ENCODE measurements around the gene SEMA4B. TPM values are rescaled to one million over a fixed set of nuclear protein-coding genes. Genes with fewer than 3 reads are reported as not detected.

SEMA4B gene
- total and polyA plus RNA-seq, 9 of the 15 experiments (the other 6 are each of a cell fraction or from before 2014, with no cell fraction given), result 1.3 to 33.6 (median 11.0) TPM

- no peak for FAIRE-seq
- Histone ChIP-seq H3K36me3 (ENCODE audit: control insufficient read depth, insufficient read depth, low read length) (no peaks in the 10 kb centered on the region), H3K27me3 (ENCODE audit: control insufficient read depth in 2 of 2, insufficient read depth in 2 of 2, low read length in 2 of 2) (no peaks in the 10 kb centered on the region), H3K9me1 (ENCODE audit: control insufficient read depth, insufficient read depth, low read length) (no peaks in the 10 kb centered on the region), H3K4me1 (replicated peaks in 1 of 2; ENCODE audit: control insufficient read depth in 2 of 2, insufficient read depth in 2 of 2, low read length in 2 of 2) (peaks cover 13 to 21% of the 10 kb centered on the region in 2 experiments; a peak in 4 of 5 replicates), H2AFZ (ENCODE audit: low read depth, low read length) (peak overlapping the region; percentile 87), H3K9me3 (replicated peaks; ENCODE audit: control insufficient read depth, insufficient read depth, low read depth, low read length) (no peaks in the 10 kb centered on the region), H4K20me1 (replicated peaks; ENCODE audit: control insufficient read depth, insufficient read depth, low read length) (no peaks in the 10 kb centered on the region), H3K9ac (ENCODE audit: insufficient read depth in 1 of 2, low read depth in 2 of 2, low read length in 2 of 2) (no peak overlapping the region; a peak in 1 of 4 replicates), H3K79me2 (ENCODE audit: control insufficient read depth, insufficient read depth, low read length) (no peaks in the 10 kb centered on the region), H3K4me2 (ENCODE audit: insufficient read depth, low read length) (no peak overlapping the region), H3K4me3 (no peak overlapping the region), H3K27ac (ENCODE audit: extremely low read depth, low read depth, low read length) (no peak overlapping the region)
- intact Hi-C loops (cut with micrococcal nuclease) (no loop called here), in situ Hi-C loops (cut with MboI) (loop anchor here (5.0 kb wide), 1 partner anchor 112 kb away; the partner anchor contains the start of gene NGRN)
- DNase-seq (ENCODE audit: extremely low read depth in 1 of 4, low spot score in 3 of 4), result peak in 2 of 4 experiments; percentile 21 to 42
- 60% methylated on average over 15 of the region's 16 CpGs for whole genome bisulfite sequencing (ENCODE audit: insufficient coverage, low coverage, missing lambda C conversion rate)
- BruUV-seq (replicated peaks), result no TSS peak
- CTCF ChIA-PET (ENCODE audit: low intra/inter-chr PET ratio), result no interaction called here
- POLR2A ChIA-PET, result no interaction called here
- no peak for ATAC-seq
- TF ChIP-seq HDAC6 (IDR thresholded peaks at IDR 0.05; ENCODE audit: low read depth, low read length) (no peak), ZNF217 (CRISPR knock-in tag; IDR thresholded peaks at IDR 0.05) (no peak), YY1 (IDR thresholded peaks at IDR 0.05; ENCODE audit: borderline replicate concordance in 1 of 3, control insufficient read depth in 1 of 3, extremely low read depth in 1 of 3, insufficient read depth in 3 of 3, insufficient read length in 1 of 3, insufficient replicate concordance in 2 of 3, low read depth in 1 of 3, low read length in 2 of 3) (no peak), FOXP4 (CRISPR knock-in tag; IDR thresholded peaks at IDR 0.05; ENCODE audit: borderline replicate concordance) (no peak), POLR2G (IDR thresholded peaks at IDR 0.05; ENCODE audit: low read depth, low read length) (no peak), RAD51 (IDR thresholded peaks at IDR 0.05; ENCODE audit: borderline replicate concordance, low read depth) (no peak), ZNF431 (CRISPR knock-in tag; IDR thresholded peaks at IDR 0.05) (no peak), ZNF561 (CRISPR knock-in tag; conservative IDR thresholded peaks at IDR 0.05) (no peak), TFAP4 (CRISPR knock-in tag; IDR thresholded peaks at IDR 0.05; ENCODE audit: borderline replicate concordance) (no peak), CEBPG (CRISPR knock-in tag; IDR thresholded peaks at IDR 0.05) (no peak), CEBPG (tag; conservative IDR thresholded peaks at IDR 0.05 in 1 of 2, IDR thresholded peaks at IDR 0.05 in 1 of 2) (peak in 1 of 2 experiments; percentile 35; a peak in 2 of 4 replicates), JUND (IDR thresholded peaks at IDR 0.05; ENCODE audit: borderline replicate concordance, low read depth, low read length) (no peak), JUND (tag; IDR thresholded peaks at IDR 0.05; ENCODE audit: borderline replicate concordance, low read depth, low read length) (no peak), VEZF1 (CRISPR knock-in tag; IDR thresholded peaks at IDR 0.05) (no peak), ZC3H4 (CRISPR knock-in tag; IDR thresholded peaks at IDR 0.05; ENCODE audit: borderline replicate concordance) (no peak), NFRKB (IDR thresholded peaks at IDR 0.05; ENCODE audit: low read depth) (no peak), SMAD1 (IDR thresholded peaks at IDR 0.05; ENCODE audit: low read depth, low read length, partially characterized antibody) (no peak)
Measured at GRCh38 chr15:90154861-90155626, 46.1 kb upstream of the SEMA4B start.
